GM12892 (cell line): ENCODE measurements around the gene ZBTB12.

Experiments
- POLR2A ChIP-seq: IDR thresholded peaks from 2 replicates; pipeline ENCODE4 v1.6.1; 2011; ENCODE audit warnings: low read depth, low read length, control low read depth
- POLR2AphosphoS5 ChIP-seq: IDR thresholded peaks from 2 replicates; pipeline ENCODE4 v1.6.1; 2011; ENCODE audit warnings: low read depth, low read length, control low read depth
- TAF1 ChIP-seq: IDR thresholded peaks from 2 replicates; pipeline ENCODE4 v1.6.1; 2011; ENCODE audit warnings: low read depth, mild to moderate bottlenecking, control low read depth, low read length, borderline replicate concordance

GRCh38 chr6:31878222-31878621 is 23.7 kb downstream of the ZBTB12 start:
- no peak for TF ChIP-seq POLR2A
- no peak for TF ChIP-seq POLR2AphosphoS5
- TF ChIP-seq TAF1, result no peak
